Measurements from ENCODE around the gene MAPT. TPM values are rescaled to one million over a fixed set of nuclear protein-coding genes. Genes with fewer than 3 reads are reported as not detected.

Gene MAPT
- total RNA-seq, 1 experiment from 2014 or later, result 3.6 TPM

DNA sequence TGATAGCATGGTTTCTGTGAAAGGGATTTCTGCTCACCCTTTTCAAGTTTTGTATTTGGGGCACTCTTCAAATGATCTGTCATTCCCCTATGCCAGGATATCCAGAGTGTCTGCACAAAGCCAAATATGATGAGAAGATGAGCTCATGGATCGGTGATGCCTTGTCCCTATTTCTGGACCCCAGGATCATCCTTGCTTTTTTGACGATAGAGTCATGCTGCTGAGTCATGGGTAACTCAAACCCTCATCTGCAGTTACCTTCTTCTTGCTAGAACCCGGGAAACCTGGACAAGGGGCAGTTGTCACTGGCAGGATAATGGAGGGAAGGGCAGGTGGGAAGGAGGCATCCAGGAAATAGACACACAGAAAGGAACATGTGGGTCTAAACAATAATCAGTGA, 17.8 kb upstream of the MAPT start:
- ATAC-seq (no peak), DNase-seq (no peak)
- no peaks in the 10 kb centered on the region for H3K79me2 ChIP-seq (ENCODE audit: low read length)
- no peaks in the 10 kb centered on the region for H3F3A ChIP-seq (ENCODE audit: low read length, unreplicated experiment)
- TF ChIP-seq EZH2 (IDR thresholded peaks at IDR 0.05; ENCODE audit: low read length, unreplicated experiment), result no peak
- TF ChIP-seq, protein P1, sequence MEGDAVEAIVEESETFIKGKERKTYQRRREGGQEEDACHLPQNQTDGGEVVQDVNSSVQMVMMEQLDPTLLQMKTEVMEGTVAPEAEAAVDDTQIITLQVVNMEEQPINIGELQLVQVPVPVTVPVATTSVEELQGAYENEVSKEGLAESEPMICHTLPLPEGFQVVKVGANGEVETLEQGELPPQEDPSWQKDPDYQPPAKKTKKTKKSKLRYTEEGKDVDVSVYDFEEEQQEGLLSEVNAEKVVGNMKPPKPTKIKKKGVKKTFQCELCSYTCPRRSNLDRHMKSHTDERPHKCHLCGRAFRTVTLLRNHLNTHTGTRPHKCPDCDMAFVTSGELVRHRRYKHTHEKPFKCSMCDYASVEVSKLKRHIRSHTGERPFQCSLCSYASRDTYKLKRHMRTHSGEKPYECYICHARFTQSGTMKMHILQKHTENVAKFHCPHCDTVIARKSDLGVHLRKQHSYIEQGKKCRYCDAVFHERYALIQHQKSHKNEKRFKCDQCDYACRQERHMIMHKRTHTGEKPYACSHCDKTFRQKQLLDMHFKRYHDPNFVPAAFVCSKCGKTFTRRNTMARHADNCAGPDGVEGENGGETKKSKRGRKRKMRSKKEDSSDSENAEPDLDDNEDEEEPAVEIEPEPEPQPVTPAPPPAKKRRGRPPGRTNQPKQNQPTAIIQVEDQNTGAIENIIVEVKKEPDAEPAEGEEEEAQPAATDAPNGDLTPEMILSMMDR (conservative IDR thresholded peaks at IDR 0.05; ENCODE audit: low read depth, low read length), result no peak
- no peak for TF ChIP-seq EZH2phosphoT487 (IDR thresholded peaks at IDR 0.05; ENCODE audit: borderline replicate concordance, low read length)
- ChIA-PET POLR2A (ENCODE audit: unreplicated experiment) (no interaction called here), CTCF (interaction anchor here (0.6 kb wide), 1 partner anchor 155 kb away, joined by 3 read pairs; no protein-coding TSS in a partner anchor)
- H3K4me2 ChIP-seq (ENCODE audit: low read length), result no peak overlapping the region
- H3K9ac ChIP-seq (ENCODE audit: low read length), result no peak overlapping the region
- no TSS peak for BruUV-seq (replicated peaks)
- intact Hi-C loops (cut with micrococcal nuclease), result no loop called here
- no peaks in the 10 kb centered on the region for H3K9me2 ChIP-seq (replicated peaks; ENCODE audit: low read length)
- no peak overlapping the region for H3K4me3 ChIP-seq (ENCODE audit: low read length)
- no peaks in the 10 kb centered on the region for H3K9me3 ChIP-seq (ENCODE audit: low read length)
- no peaks in the 10 kb centered on the region for H4K20me1 ChIP-seq (ENCODE audit: low read length)
- peaks cover 37% of the 10 kb centered on the region for H3K27me3 ChIP-seq (ENCODE audit: low read length)
- no peak overlapping the region for H3K27ac ChIP-seq (ENCODE audit: low read length)
- H2AFZ ChIP-seq (ENCODE audit: low read length), result no peak overlapping the region
- H3K36me3 ChIP-seq (ENCODE audit: low read depth, low read length), result no peaks in the 10 kb centered on the region
- no peaks in the 10 kb centered on the region for H3K4me1 ChIP-seq (ENCODE audit: insufficient read depth, low read length)

DNA sequence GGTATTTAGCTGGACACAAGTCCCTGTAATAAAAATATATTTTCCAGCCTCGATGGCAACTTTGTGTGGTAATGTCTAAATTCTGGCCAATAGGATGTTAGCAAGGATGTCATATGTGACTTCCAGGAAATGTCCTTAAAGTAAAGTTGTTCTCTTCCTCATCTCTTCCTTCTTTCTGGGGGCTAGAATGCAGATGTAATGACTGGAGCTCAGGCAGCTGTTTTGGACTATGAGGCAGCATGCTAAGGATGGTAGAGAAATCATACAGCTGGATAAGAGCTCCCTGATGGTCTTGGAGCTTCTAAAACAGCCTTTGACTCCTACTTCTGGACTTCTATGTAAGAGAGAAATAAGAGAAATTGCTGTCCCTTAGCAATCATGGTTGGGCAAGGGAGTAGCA, 16.9 kb upstream of the MAPT start:
- intact Hi-C loops (cut with micrococcal nuclease), result no loop called here
- Histone ChIP-seq H2AFZ (ENCODE audit: low read length) (no peak overlapping the region), H3K4me1 (ENCODE audit: insufficient read depth, low read length) (no peaks in the 10 kb centered on the region), H3K79me2 (ENCODE audit: low read length) (no peaks in the 10 kb centered on the region), H3K4me3 (ENCODE audit: low read length) (no peak overlapping the region), H3K9me2 (replicated peaks; ENCODE audit: low read length) (no peaks in the 10 kb centered on the region), H3K27ac (ENCODE audit: low read length) (no peak overlapping the region), H3K9ac (ENCODE audit: low read length) (no peak overlapping the region), H3K9me3 (ENCODE audit: low read length) (no peaks in the 10 kb centered on the region), H4K20me1 (ENCODE audit: low read length) (no peaks in the 10 kb centered on the region), H3K4me2 (ENCODE audit: low read length) (no peak overlapping the region), H3F3A (ENCODE audit: low read length, unreplicated experiment) (no peaks in the 10 kb centered on the region), H3K27me3 (ENCODE audit: low read length) (peaks cover 43% of the 10 kb centered on the region), H3K36me3 (ENCODE audit: low read depth, low read length) (no peaks in the 10 kb centered on the region)
- TF ChIP-seq, protein P1 (conservative IDR thresholded peaks at IDR 0.05; ENCODE audit: low read depth, low read length), result no peak
- TF ChIP-seq EZH2 (IDR thresholded peaks at IDR 0.05; ENCODE audit: low read length, unreplicated experiment) (no peak), EZH2phosphoT487 (IDR thresholded peaks at IDR 0.05; ENCODE audit: borderline replicate concordance, low read length) (no peak)
- ATAC-seq (no peak), DNase-seq (no peak)
- ChIA-PET CTCF (interaction anchor here (0.9 kb wide), 1 partner anchor 16 kb away, joined by 3 read pairs; no protein-coding TSS in a partner anchor), POLR2A (ENCODE audit: unreplicated experiment) (no interaction called here)
- BruUV-seq (replicated peaks), result no TSS peak

DNA sequence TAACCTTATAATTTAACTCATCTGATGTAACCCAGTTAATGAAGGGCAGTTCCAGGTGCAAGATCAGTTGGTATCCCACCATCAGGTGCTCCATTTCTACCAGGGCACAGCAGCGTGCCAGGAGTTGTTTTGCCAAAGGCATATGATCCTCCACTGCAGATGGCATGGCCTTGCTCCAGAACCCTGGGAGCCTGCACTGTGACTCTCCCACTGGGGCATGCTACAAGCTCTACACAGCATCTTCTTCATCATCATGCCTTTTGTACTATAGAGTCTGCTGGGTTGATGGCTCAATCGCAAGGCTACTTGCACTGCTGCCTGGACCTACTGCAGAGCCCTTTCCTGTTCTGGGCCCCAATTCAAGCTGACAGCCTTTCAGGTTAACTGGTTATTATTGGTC, 11.3 kb upstream of the MAPT start:
- ChIA-PET CTCF (no interaction called here), POLR2A (ENCODE audit: unreplicated experiment) (no interaction called here)
- Histone ChIP-seq H3K4me2 (ENCODE audit: low read length) (no peak overlapping the region), H3K9me3 (ENCODE audit: low read length) (no peaks in the 10 kb centered on the region), H3K4me1 (ENCODE audit: insufficient read depth, low read length) (no peaks in the 10 kb centered on the region), H3K9ac (ENCODE audit: low read length) (no peak overlapping the region), H3K9me2 (replicated peaks; ENCODE audit: low read length) (no peaks in the 10 kb centered on the region), H2AFZ (ENCODE audit: low read length) (no peak overlapping the region), H4K20me1 (ENCODE audit: low read length) (no peaks in the 10 kb centered on the region), H3K36me3 (ENCODE audit: low read depth, low read length) (no peaks in the 10 kb centered on the region), H3K79me2 (ENCODE audit: low read length) (no peaks in the 10 kb centered on the region), H3K27ac (ENCODE audit: low read length) (no peak overlapping the region), H3K4me3 (ENCODE audit: low read length) (no peak overlapping the region), H3F3A (ENCODE audit: low read length, unreplicated experiment) (no peaks in the 10 kb centered on the region), H3K27me3 (ENCODE audit: low read length) (peaks cover 29% of the 10 kb centered on the region)
- intact Hi-C loops (cut with micrococcal nuclease), result no loop called here
- ATAC-seq, result no peak
- no peak for TF ChIP-seq EZH2phosphoT487 (IDR thresholded peaks at IDR 0.05; ENCODE audit: borderline replicate concordance, low read length)
- TF ChIP-seq, protein P1 (conservative IDR thresholded peaks at IDR 0.05; ENCODE audit: low read depth, low read length), result no peak
- no peak for TF ChIP-seq EZH2 (IDR thresholded peaks at IDR 0.05; ENCODE audit: low read length, unreplicated experiment)
- no TSS peak for BruUV-seq (replicated peaks)
- DNase-seq, result no peak

Data from PC-3 (cell line).